Measurements from ENCODE around the gene TBXA2R.

TBXA2R gene

GRCh38 chr19:3563709-3564524, 42.8 kb downstream of the TBXA2R start:
- Histone ChIP-seq H3K9ac (no peak overlapping the region), H3K9me3 (ENCODE audit: control insufficient read depth, low read length) (no peaks in the 10 kb centered on the region), H3K36me3 (ENCODE audit: control insufficient read depth, insufficient read depth, low read length) (no peaks in the 10 kb centered on the region), H3K79me2 (no peaks in the 10 kb centered on the region), H3K4me3 (ENCODE audit: low read depth, low read length) (no peak overlapping the region), H3K27me3 (ENCODE audit: control insufficient read depth, insufficient read depth, low read length) (no peaks in the 10 kb centered on the region), H3K27ac (no peak overlapping the region), H2AFZ (no peak overlapping the region), H3K4me1 (no peaks in the 10 kb centered on the region), H3K4me2 (ENCODE audit: low read length) (no peak overlapping the region)
- TF ChIP-seq CTCF (IDR thresholded peaks at IDR 0.05) = no peak

- no peaks in the 10 kb centered on the region for H3K27me3 ChIP-seq (ENCODE audit: control insufficient read depth, insufficient read depth, low read length)
- H3K9ac ChIP-seq = peak within 1 kb of the TSS; percentile 15
- H3K36me3 ChIP-seq (ENCODE audit: control insufficient read depth, insufficient read depth, low read length) = no peaks in the 10 kb centered on the region
- H3K4me3 ChIP-seq (ENCODE audit: low read depth, low read length) = peak within 1 kb of the TSS; percentile 87
- H3K27ac ChIP-seq = no peak within 1 kb of the TSS
- no peak for TF ChIP-seq CTCF (IDR thresholded peaks at IDR 0.05)
- H3K79me2 ChIP-seq = peaks cover 7% of the 10 kb centered on the region
- H3K4me2 ChIP-seq (ENCODE audit: low read length) = peak within 1 kb of the TSS; percentile 99
- H2AFZ ChIP-seq = peak within 1 kb of the TSS; percentile 100
- no peaks in the 10 kb centered on the region for H3K9me3 ChIP-seq (ENCODE audit: control insufficient read depth, low read length)
- H3K4me1 ChIP-seq = peaks cover 6% of the 10 kb centered on the region
Measured at GRCh38 chr19:3557461-3558248, 49.0 kb downstream of the TBXA2R start, which contains the start of gene MFSD12. Gene MFSD12, minus strand, starts transcription at chr19:3557586. Its CDS starts 183 bp downstream, at chr19:3557403.

- peak overlapping the region; percentile 87 for H3K4me3 ChIP-seq (ENCODE audit: low read depth, low read length)
- H3K9ac ChIP-seq = peak overlapping the region; percentile 15
- H2AFZ ChIP-seq = peak overlapping the region; percentile 69
- H3K79me2 ChIP-seq = peaks cover 7% of the 10 kb centered on the region
- no peaks in the 10 kb centered on the region for H3K36me3 ChIP-seq (ENCODE audit: control insufficient read depth, insufficient read depth, low read length)
- TF ChIP-seq CTCF (IDR thresholded peaks at IDR 0.05) = peak; percentile 26
- no peak overlapping the region for H3K27ac ChIP-seq
- H3K4me2 ChIP-seq (ENCODE audit: low read length) = peak overlapping the region; percentile 71
- H3K4me1 ChIP-seq = peaks cover 6% of the 10 kb centered on the region
- H3K27me3 ChIP-seq (ENCODE audit: control insufficient read depth, insufficient read depth, low read length) = no peaks in the 10 kb centered on the region
- no peaks in the 10 kb centered on the region for H3K9me3 ChIP-seq (ENCODE audit: control insufficient read depth, low read length)
Measured at GRCh38 chr19:3556978-3557460, 49.7 kb downstream of the TBXA2R start.

GRCh38 chr19:3556423-3556977, 50.2 kb downstream of the TBXA2R start:
- H3K4me3 ChIP-seq (ENCODE audit: low read depth, low read length) = peak overlapping the region; percentile 87
- no peaks in the 10 kb centered on the region for H3K9me3 ChIP-seq (ENCODE audit: control insufficient read depth, low read length)
- H3K9ac ChIP-seq = peak overlapping the region; percentile 15
- no peaks in the 10 kb centered on the region for H3K27me3 ChIP-seq (ENCODE audit: control insufficient read depth, insufficient read depth, low read length)
- no peak for TF ChIP-seq CTCF (IDR thresholded peaks at IDR 0.05)
- H3K79me2 ChIP-seq = peaks cover 7% of the 10 kb centered on the region
- peaks cover 6% of the 10 kb centered on the region for H3K4me1 ChIP-seq
- H3K4me2 ChIP-seq (ENCODE audit: low read length) = peak overlapping the region; percentile 71
- H3K36me3 ChIP-seq (ENCODE audit: control insufficient read depth, insufficient read depth, low read length) = no peaks in the 10 kb centered on the region
- H2AFZ ChIP-seq = peak overlapping the region; percentile 69
- H3K27ac ChIP-seq = no peak overlapping the region

All from parathyroid adenoma (tissue), 2 donors.